Nephron progenitor cell (in vitro differentiated cells): ENCODE measurements around the gene VCL.
A peak's percentile ranks its signal among the peaks of the same experiment; 100 is the strongest.

Source experiments
- DNase-seq: peaks from one replicate; pipeline ENCODE4 v3.0.0; 2021
- H3K27ac Mint-ChIP-seq: 2 replicates; pipeline ENCODE4 v1.8.0; 2021; ENCODE audit warnings: mild to moderate bottlenecking, moderate library complexity, mixed read lengths
- H3K27me3 Mint-ChIP-seq: 2 replicates; pipeline ENCODE4 v1.8.0; 2021; ENCODE audit warnings: mild to moderate bottlenecking, low read depth, mixed read lengths; ENCODE audit not compliant: poor library complexity
- H3K36me3 Mint-ChIP-seq: 2 replicates; pipeline ENCODE4 v1.8.0; 2021; ENCODE audit warnings: low read depth, mixed read lengths
- H3K4me1 Mint-ChIP-seq: 2 replicates; pipeline ENCODE4 v1.8.0; 2021; ENCODE audit warnings: mixed read lengths
- H3K4me3 Mint-ChIP-seq: 2 replicates; pipeline ENCODE4 v1.8.0; 2021; ENCODE audit warnings: mild to moderate bottlenecking, moderate library complexity, mixed read lengths
- H3K9me3 Mint-ChIP-seq: 2 replicates; pipeline ENCODE4 v1.8.0; 2021; ENCODE audit warnings: mild to moderate bottlenecking, moderate library complexity, mixed read lengths
- CTCF ChIP-seq: fragments of 200-600 bp; sonication (generic); IDR thresholded peaks from 2 replicates; pipeline ENCODE4 v1.5.0; 2021; ENCODE audit warnings: antibody characterized with exemption

The VCL gene

GRCh38 chr10:74079936-74080590 is 82.1 kb downstream of the VCL start:
- peaks cover 5% of the 10 kb centered on the region for H3K4me1 Mint-ChIP-seq
- H3K4me3 Mint-ChIP-seq = no peak overlapping the region
- no peaks in the 10 kb centered on the region for H3K9me3 Mint-ChIP-seq
- no peak for TF ChIP-seq CTCF
- no peak overlapping the region for H3K27ac Mint-ChIP-seq
- no peak for DNase-seq
- H3K36me3 Mint-ChIP-seq = peaks cover 15% of the 10 kb centered on the region
- no peaks in the 10 kb centered on the region for H3K27me3 Mint-ChIP-seq

- peaks cover 5% of the 10 kb centered on the region for H3K4me1 Mint-ChIP-seq
Observed at GRCh38 chr10:74081192-74081803, 83.4 kb downstream of the VCL start.

GRCh38 chr10:74081941-74082718 is 84.2 kb downstream of the VCL start:
- Mint-ChIP-seq H3K27me3 (no peaks in the 10 kb centered on the region), H3K27ac (peak overlapping the region; percentile 40), H3K9me3 (no peaks in the 10 kb centered on the region), H3K4me3 (no peak overlapping the region), H3K4me1 (peaks cover 5% of the 10 kb centered on the region), H3K36me3 (peaks cover 21% of the 10 kb centered on the region)
- no peak for TF ChIP-seq CTCF
- no peak for DNase-seq

More at GRCh38 chr10:74081192-74081803, 83.4 kb downstream of the VCL start:
- Mint-ChIP-seq H3K4me3 (no peak overlapping the region), H3K27ac (no peak overlapping the region), H3K36me3 (peaks cover 14% of the 10 kb centered on the region), H3K27me3 (no peaks in the 10 kb centered on the region), H3K9me3 (no peaks in the 10 kb centered on the region)
- TF ChIP-seq CTCF = peak; percentile 74
- DNase-seq = peak; percentile 49

- no peaks in the 10 kb centered on the region for H3K27me3 Mint-ChIP-seq
- H3K4me3 Mint-ChIP-seq = no peak overlapping the region
- DNase-seq = no peak
- TF ChIP-seq CTCF = no peak
- no peak overlapping the region for H3K27ac Mint-ChIP-seq
- H3K9me3 Mint-ChIP-seq = no peaks in the 10 kb centered on the region
- H3K36me3 Mint-ChIP-seq = peaks cover 21% of the 10 kb centered on the region
- peaks cover 5% of the 10 kb centered on the region for H3K4me1 Mint-ChIP-seq
Observed at GRCh38 chr10:74083304-74083703, 85.4 kb downstream of the VCL start.

- Mint-ChIP-seq H3K4me1 (peaks cover 2% of the 10 kb centered on the region), H3K9me3 (no peaks in the 10 kb centered on the region), H3K27me3 (no peaks in the 10 kb centered on the region), H3K36me3 (peaks cover 34% of the 10 kb centered on the region), H3K27ac (no peak overlapping the region), H3K4me3 (no peak overlapping the region)
- DNase-seq = no peak
- no peak for TF ChIP-seq CTCF
Observed at GRCh38 chr10:74084955-74085354, 87.0 kb downstream of the VCL start.
